K562 (cell line): ENCODE data around the gene ZNF500. TPM values are rescaled to one million over a fixed set of nuclear protein-coding genes. Genes with fewer than 3 reads are reported as not detected.

Experiments
- ATF2 ChIP-seq: sonication (generic); formaldehyde crosslinking; IDR thresholded peaks from 2 replicates; pipeline ENCODE4 v1.8.1; 2022; ENCODE audit warnings: missing genetic modification reagents
- ERF ChIP-seq: fragments of 450-650 bp; formaldehyde crosslinking; IDR thresholded peaks from 2 replicates; pipeline ENCODE4 v1.4.0; 2020; ENCODE audit warnings: mild to moderate bottlenecking, mixed read lengths
- HDAC1 ChIP-seq, 2 experiments: fragments of 450-650 bp; IDR thresholded peaks; 2 replicates each; pipeline ENCODE4 v1.6.1; 2016 to 2017; ENCODE audit warnings: inconsistent platforms in 1 of 2, mild to moderate bottlenecking in 1 of 2, moderate library complexity in 1 of 2
- HNRNPL ChIP-seq: fragments of 200-400 bp; formaldehyde crosslinking; IDR thresholded peaks from 2 replicates; pipeline ENCODE4 v1.6.1; 2017; ENCODE audit warnings: low read depth, mild to moderate bottlenecking, low read length
- IRF2 ChIP-seq: sonication (generic); formaldehyde crosslinking; IDR thresholded peaks from 2 replicates; pipeline ENCODE4 v1.8.1; 2022; ENCODE audit warnings: mild to moderate bottlenecking, missing genetic modification reagents
- KLF10 ChIP-seq: fragments of 250-450 bp; sonication (Bioruptor Pico); IDR thresholded peaks from 2 replicates; pipeline ENCODE4 v1.6.1; 2021; ENCODE audit warnings: matching md5 sums
- MAZ ChIP-seq, 2 experiments: fragments of 450-650 bp in 1 of 2; sonication (generic) in 1 of 2; formaldehyde crosslinking; IDR thresholded peaks in 1 of 2; conservative IDR thresholded peaks in 1 of 2; 2 replicates each; pipeline versions ENCODE4 v1.4.0 to v1.5.0; 2020; ENCODE audit warnings: mild to moderate bottlenecking in 1 of 2, missing genetic modification reagents in 1 of 2
- MYBL2 ChIP-seq, 2 experiments: fragments of 450-650 bp in 1 of 2; sonication (generic) in 1 of 2; formaldehyde crosslinking in 1 of 2; IDR thresholded peaks; 2 replicates each; pipeline versions ENCODE4 v1.6.1 to v1.8.1; 2017 to 2022; ENCODE audit warnings: borderline replicate concordance in 1 of 2, inconsistent platforms in 1 of 2, low read depth in 1 of 2, mild to moderate bottlenecking in 1 of 2, missing genetic modification reagents in 1 of 2, moderate library complexity in 1 of 2
- PCBP1 ChIP-seq: fragments of 200-400 bp; formaldehyde crosslinking; IDR thresholded peaks from 2 replicates; pipeline ENCODE4 v1.6.1; 2018; ENCODE audit warnings: mild to moderate bottlenecking, low read depth, low read length; ENCODE audit not compliant: poor library complexity, severe bottlenecking
- RB1 ChIP-seq: fragments of 450-650 bp; IDR thresholded peaks from 2 replicates; pipeline ENCODE4 v1.6.1; 2017; ENCODE audit warnings: low read depth, mild to moderate bottlenecking
- RCOR1 ChIP-seq, 2 experiments: IDR thresholded peaks; 2 replicates each; pipeline ENCODE4 v1.6.1; 2012; ENCODE audit warnings: low read depth in 2 of 2, low read length in 2 of 2, borderline replicate concordance in 1 of 2, improper control_type of control experiment in 1 of 2
- SMARCE1 ChIP-seq: fragments of 450-650 bp; IDR thresholded peaks from 2 replicates; pipeline ENCODE4 v1.7.1; 2016; ENCODE audit warnings: mild to moderate bottlenecking
- TCF15 ChIP-seq: fragments of 250-450 bp; sonication (Bioruptor Pico); IDR thresholded peaks from 2 replicates; pipeline ENCODE4 v1.8.0; 2022; ENCODE audit warnings: moderate library complexity, mild to moderate bottlenecking, inconsistent platforms
- TFAP4 ChIP-seq: sonication (generic); formaldehyde crosslinking; IDR thresholded peaks from 2 replicates; pipeline ENCODE4 v1.8.0; 2022; ENCODE audit warnings: missing genetic modification reagents, mild to moderate bottlenecking, moderate library complexity, borderline replicate concordance
- TFE3 ChIP-seq: fragments of 450-650 bp; formaldehyde crosslinking; IDR thresholded peaks from 2 replicates; pipeline ENCODE4 v1.4.0; 2020; ENCODE audit warnings: mild to moderate bottlenecking, mixed read lengths
- ZBTB17 ChIP-seq: fragments of 450-650 bp; formaldehyde crosslinking; IDR thresholded peaks from 2 replicates; pipeline ENCODE4 v1.4.0; 2020; ENCODE audit warnings: mild to moderate bottlenecking
- ZC3H4 ChIP-seq: sonication (generic); formaldehyde crosslinking; IDR thresholded peaks from 2 replicates; pipeline ENCODE4 v1.9.0; 2021; ENCODE audit warnings: missing genetic modification reagents, borderline replicate concordance
- ZNF143 ChIP-seq: sonication (generic); formaldehyde crosslinking; IDR thresholded peaks from 2 replicates; pipeline ENCODE4 v1.9.0; 2022; ENCODE audit warnings: mild to moderate bottlenecking, missing genetic modification reagents
- ZNF512 ChIP-seq: IDR thresholded peaks from 2 replicates; pipeline ENCODE4 v1.6.1; 2016; ENCODE audit warnings: missing genetic modification characterization, missing compliant biosample characterization
- ZNF830 ChIP-seq: fragments of 250-450 bp; sonication (Bioruptor Pico); IDR thresholded peaks from 2 replicates; pipeline ENCODE4 v1.5.0; 2021; ENCODE audit warnings: mild to moderate bottlenecking
- ZZZ3 ChIP-seq: fragments of 450-650 bp; IDR thresholded peaks from 2 replicates; pipeline ENCODE4 v1.6.1; 2016; ENCODE audit warnings: antibody characterized with exemption, mild to moderate bottlenecking, moderate library complexity
- polyA plus RNA-seq, 8 experiments: library from polyadenylated mRNA; depleted of rRNA in 4 of 8; stranded (reverse) in 5 of 8; unstranded in 3 of 8; fragments of >200 nt; fragmentation: Nextera tagmentation in 2 of 8; fragmentation: Illumina TruSeq in 1 of 8; extraction: Ambion mirVana in 2 of 8; extraction: Trizol in 1 of 8; gene quantifications; 2 replicates each; pipeline versions ENCODE4 v1.2.1 to v1.2.3, GENCODE V29; 2011 to 2014; ENCODE audit warnings: inconsistent platforms in 1 of 8, missing spikeins in 1 of 8
- total RNA-seq, 7 experiments: library from RNA; depleted of rRNA in 6 of 7; stranded (reverse); fragments of >200 nt in 6 of 7; fragmentation: Illumina TruSeq in 2 of 7; extraction: Trizol in 2 of 7; gene quantifications; 2 replicates each; pipeline versions ENCODE4 v1.2.1 to v1.2.3, GENCODE V29; 2011 to 2021; ENCODE audit warnings: low replicate concordance in 1 of 7

Gene ZNF500
- total and polyA plus RNA-seq, 9 of the 15 experiments (the other 6 are each of a cell fraction or from before 2014, with no cell fraction given): 0.80 to 20.8 (median 5.3) TPM

GRCh38 chr16:4768549-4769305 lies 1.8 kb upstream of the ZNF500 start (continued):
- TF ChIP-seq ZBTB17 (no peak), ZZZ3 (no peak), HDAC1 (IDR thresholded peaks at IDR 0.05) (no peak), ZC3H4 (no peak), MAZ (CRISPR knock-in tag; conservative IDR thresholded peaks at IDR 0.05 in 1 of 2, IDR thresholded peaks at IDR 0.05 in 1 of 2) (peak; percentile 39 to 60; a peak in 1 of 4 replicates), ZNF512 (tag) (no peak), TFE3 (CRISPR knock-in tag) (no peak), RCOR1 (IDR thresholded peaks at IDR 0.05; ENCODE audit: borderline replicate concordance in 1 of 2, low read depth in 2 of 2, low read length in 2 of 2) (peak; percentile 70 to 74), ATF2 (no peak), ZNF143 (CRISPR knock-in tag) (peak; percentile 93), RB1 (peak; percentile 55; the same call in 1 of the 2 replicates), PCBP1 (peak; percentile 41), TFAP4 (CRISPR knock-in tag) (peak; percentile 35; the same call in 1 of the 2 replicates), SMARCE1 (no peak), HNRNPL (no peak), ZNF830 (CRISPR knock-in tag) (no peak), IRF2 (CRISPR knock-in tag) (no peak), TCF15 (CRISPR knock-in tag) (no peak), MYBL2 (IDR thresholded peaks at IDR 0.05; ENCODE audit: low read depth) (no peak), MYBL2 (CRISPR knock-in tag; IDR thresholded peaks at IDR 0.05; ENCODE audit: borderline replicate concordance) (no peak), ERF (CRISPR knock-in tag) (no peak), KLF10 (CRISPR knock-in tag) (no peak)
